Activated B cell treated with CpG ODN at 0.5 μM for 24 hours (primary cell): ENCODE results near the gene ADARB2. TPM values are rescaled to one million over a fixed set of nuclear protein-coding genes. Genes with fewer than 3 reads are reported as not detected.
A peak's percentile ranks its signal among the peaks of the same experiment; 100 is the strongest.
"Not testable (repeated sequence)": the region's sequence is repeated elsewhere in the genome, so short reads cannot be mapped to it uniquely, and the experiment has no call there.

Experiments
- ATAC-seq: fragments of 200-7000 bp; cut with Tn5 transposase; one replicate; pipeline ENCODE4 v1.10.0; 2021; ENCODE audit warnings: low read depth, mild to moderate bottlenecking, moderate library complexity
- CTCF ChIA-PET: fragments of 350-600 bp; sonication (Branson Sonifier 250); formaldehyde crosslinking; loops from one replicate; lab custom pipeline; 2021; ENCODE audit warnings: antibody characterized with exemption; lab: Charles Lee
- POLR2A ChIA-PET: fragments of 350-600 bp; sonication (Branson Sonifier 250); formaldehyde crosslinking; loops from one replicate; lab custom pipeline; 2021; ENCODE audit warnings: antibody characterized with exemption; lab: Charles Lee
- DNase-seq: peaks from one replicate; pipeline ENCODE4 v3.0.0; 2022
- H3K27ac Mint-ChIP-seq: one replicate; pipeline ENCODE4 v1.8.0; 2020; ENCODE audit warnings: mixed read lengths
- H3K27me3 Mint-ChIP-seq: one replicate; pipeline ENCODE4 v1.8.0; 2021; ENCODE audit warnings: mixed read lengths
- H3K36me3 Mint-ChIP-seq: one replicate; pipeline ENCODE4 v1.8.0; 2021; ENCODE audit warnings: low read depth, mixed read lengths
- H3K4me1 Mint-ChIP-seq: one replicate; pipeline ENCODE4 v1.8.0; 2021; ENCODE audit warnings: mixed read lengths
- H3K4me3 Mint-ChIP-seq: one replicate; pipeline ENCODE4 v1.8.0; 2020; ENCODE audit warnings: mild to moderate bottlenecking, mixed read lengths
- H3K9me3 Mint-ChIP-seq: one replicate; pipeline ENCODE4 v1.8.0; 2020; ENCODE audit warnings: mixed read lengths
- CTCF ChIP-seq: fragments of 200-600 bp; IDR thresholded peaks from one replicate; pipeline ENCODE4 v1.8.0; 2022; ENCODE audit warnings: antibody characterized with exemption, mild to moderate bottlenecking
- intact Hi-C: fragments of 100-400 bp; cut with micrococcal nuclease; formaldehyde crosslinking; loops from one replicate; pipeline ENCODE4 v1.15.1; 2024
- total RNA-seq: library from RNA; stranded (reverse); gene quantifications from 2 replicates; pipeline ENCODE4 v1.2.3, GENCODE V29; 2022

Gene ADARB2
- total RNA-seq, 1 donor from 2014 or later, result 0.11 TPM

DNA sequence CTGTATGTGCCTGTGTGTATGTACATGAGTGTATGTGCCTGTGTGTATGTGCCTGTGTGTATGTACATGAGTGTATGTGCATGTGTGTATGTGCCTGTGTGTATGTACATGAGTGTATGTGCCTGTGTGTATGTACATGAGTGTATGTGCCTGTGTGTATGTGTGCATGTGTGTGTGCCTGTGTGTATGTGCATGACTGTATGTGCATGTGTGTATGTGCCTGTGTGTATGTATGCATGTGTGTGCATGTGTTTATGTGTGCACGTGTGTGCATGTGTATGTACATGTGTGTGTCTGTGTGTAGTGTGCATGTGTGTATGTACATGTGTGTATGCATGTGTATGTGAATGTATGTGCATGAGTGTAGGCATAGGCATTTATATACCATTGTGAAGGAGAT is 274.8 kb downstream of the ADARB2 start:
- ATAC-seq, result no peak
- no peak for TF ChIP-seq CTCF
- peaks cover 2% of the 10 kb centered on the region for H3K27me3 Mint-ChIP-seq
- CTCF ChIA-PET, result no interaction called here
- no peak for DNase-seq
- peaks cover 2% of the 10 kb centered on the region for H3K9me3 Mint-ChIP-seq
- H3K4me3 Mint-ChIP-seq, result no peak overlapping the region
- no peaks in the 10 kb centered on the region for H3K36me3 Mint-ChIP-seq
- no peak overlapping the region for H3K27ac Mint-ChIP-seq
- intact Hi-C loops, result no loop called here
- POLR2A ChIA-PET, result no interaction called here
- peaks cover 53% of the 10 kb centered on the region for H3K4me1 Mint-ChIP-seq

GRCh38 chr10:1462032-1462431 is 275.3 kb downstream of the ADARB2 start:
- ATAC-seq (no peak), DNase-seq (no peak)
- H3K9me3 Mint-ChIP-seq, result peaks cover 2% of the 10 kb centered on the region
- intact Hi-C loops, result no loop called here
- no peak overlapping the region for H3K4me3 Mint-ChIP-seq
- TF ChIP-seq CTCF, result no peak
- ChIA-PET POLR2A (no interaction called here), CTCF (no interaction called here)
- H3K4me1 Mint-ChIP-seq, result peaks cover 53% of the 10 kb centered on the region
- no peak overlapping the region for H3K27ac Mint-ChIP-seq
- H3K27me3 Mint-ChIP-seq, result no peaks in the 10 kb centered on the region
- H3K36me3 Mint-ChIP-seq, result no peaks in the 10 kb centered on the region

- ChIA-PET CTCF (no interaction called here), POLR2A (no interaction called here)
- H3K36me3 Mint-ChIP-seq, result no peaks in the 10 kb centered on the region
- H3K27ac Mint-ChIP-seq, result no peak overlapping the region
- peaks cover 54% of the 10 kb centered on the region for H3K4me1 Mint-ChIP-seq
- H3K9me3 Mint-ChIP-seq, result peaks cover 2% of the 10 kb centered on the region
- intact Hi-C loops, result no loop called here
- no peak for ATAC-seq
- H3K27me3 Mint-ChIP-seq, result no peaks in the 10 kb centered on the region
- peak overlapping the region; percentile 16 for H3K4me3 Mint-ChIP-seq
- no peak for TF ChIP-seq CTCF
- no peak for DNase-seq
Observed at GRCh38 chr10:1461016-1461415, 276.3 kb downstream of the ADARB2 start.

DNA sequence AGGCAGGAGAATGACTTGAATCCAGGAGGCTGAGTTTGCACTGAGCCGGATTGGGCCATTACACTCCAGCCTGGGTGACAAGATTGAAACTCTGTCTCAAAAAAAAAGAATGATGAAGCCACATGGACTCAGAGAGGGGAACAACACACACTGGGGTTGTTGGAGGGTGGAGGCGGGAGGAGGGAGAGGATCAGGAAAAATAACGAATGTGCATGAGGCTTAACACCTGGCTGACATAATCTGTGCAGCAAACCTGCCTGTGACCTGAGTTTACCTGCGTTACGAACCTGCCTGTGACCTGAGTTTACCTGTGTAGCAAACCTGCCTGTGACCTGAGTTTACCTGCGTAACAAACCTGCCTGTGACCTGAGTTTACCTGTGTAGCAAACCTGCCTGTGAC is 277.7 kb downstream of the ADARB2 start:
- intact Hi-C loops, result loop anchor here (10.0 kb wide), 1 partner anchor 415 kb away; the partner anchor contains the start of gene IDI1
- H3K36me3 Mint-ChIP-seq, DNase-seq, H3K4me3 Mint-ChIP-seq, H3K27me3 Mint-ChIP-seq, H3K27ac Mint-ChIP-seq, CTCF ChIA-PET, H3K9me3 Mint-ChIP-seq, POLR2A ChIA-PET, ATAC-seq: not testable (repeated sequence)
- H3K4me1 Mint-ChIP-seq, result peaks cover 55% of the 10 kb centered on the region

- H3K27me3 Mint-ChIP-seq, result no peaks in the 10 kb centered on the region
- ATAC-seq (peak; percentile 18), DNase-seq (no peak)
- peak overlapping the region; percentile 70 for H3K27ac Mint-ChIP-seq
- intact Hi-C loops, result loop anchor here (1.0 to 10.0 kb wide), 4 partner anchors 30 to 410 kb away; partner anchors contain the start of gene IDI1
- CTCF ChIA-PET, result interaction anchor here (0.7 kb wide), 1 partner anchor 29 kb away, joined by 3 read pairs; no protein-coding TSS in a partner anchor
- peak overlapping the region; percentile 49 for H3K4me3 Mint-ChIP-seq
- peaks cover 52% of the 10 kb centered on the region for H3K4me1 Mint-ChIP-seq
- no peak for TF ChIP-seq CTCF
- H3K9me3 Mint-ChIP-seq, result peaks cover 2% of the 10 kb centered on the region
- H3K36me3 Mint-ChIP-seq, result no peaks in the 10 kb centered on the region
- POLR2A ChIA-PET, result interaction anchor here (1.2 to 1.4 kb wide), 2 partner anchors 29 to 34 kb away, joined by 3 to 7 read pairs; no protein-coding TSS in a partner anchor
Observed at GRCh38 chr10:1454951-1455350, 282.4 kb downstream of the ADARB2 start.
